GM21619 (cell line): ENCODE results near the gene MBD3L5.
"Not testable (repeated sequence)": the region's sequence is repeated elsewhere in the genome, so short reads cannot be mapped to it uniquely, and the experiment has no call there.

Experiments
- ATAC-seq: cut with Tn5 transposase; IDR thresholded peaks from one replicate; pipeline ENCODE4 v1.9.1; 2021; ENCODE audit not compliant: unreplicated experiment

The MBD3L5 gene

GRCh38 chr19:7051421-7051820, 21.0 kb downstream of the MBD3L5 start:
- not testable (repeated sequence) for ATAC-seq

GRCh38 chr19:7052896-7053295, 22.5 kb downstream of the MBD3L5 start:
- ATAC-seq = not testable (repeated sequence)

DNA sequence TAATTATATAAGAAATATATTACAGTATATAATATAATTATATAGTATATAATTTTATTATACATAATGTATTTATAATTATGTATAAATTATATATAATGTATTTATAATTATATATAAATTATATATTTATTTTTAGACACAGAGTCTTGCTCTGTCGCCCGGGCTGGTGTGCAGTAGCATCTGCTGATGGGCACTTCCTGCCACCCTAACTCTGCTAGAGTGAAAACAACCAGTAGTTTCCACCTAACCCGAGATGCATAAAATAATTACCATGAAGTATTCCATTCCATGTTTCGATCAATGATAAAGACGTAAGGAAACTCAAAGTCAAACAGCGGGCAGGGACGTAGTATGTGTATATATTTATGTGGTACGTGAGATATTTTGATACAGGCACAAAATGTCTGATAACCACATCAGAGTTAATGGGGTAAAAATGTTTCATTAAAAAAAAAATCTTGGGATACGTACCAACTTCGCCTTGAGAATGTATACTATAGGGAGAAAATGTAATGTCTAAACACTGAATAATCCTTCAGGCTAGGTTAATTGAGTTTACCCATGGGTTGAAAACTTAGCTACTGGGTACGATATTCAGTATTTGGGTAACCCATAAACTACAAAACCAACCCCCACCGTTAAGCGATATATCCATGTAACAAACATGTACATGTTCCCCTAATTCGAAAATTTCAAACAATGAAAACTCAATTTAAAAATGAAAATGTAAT, 24.4 kb downstream of the MBD3L5 start:
- ATAC-seq = not testable (repeated sequence)

GRCh38 chr19:7055679-7056078, 25.3 kb downstream of the MBD3L5 start:
- not testable (repeated sequence) for ATAC-seq

- not testable (repeated sequence) for ATAC-seq
These were observed 26.0 kb downstream of the MBD3L5 start for GRCh38 chr19:7056371-7056770.

- not testable (repeated sequence) for ATAC-seq
These were observed 28.2 kb downstream of the MBD3L5 start, which contains the start of gene MBD3L3 for GRCh38 chr19:7058576-7058975. Gene MBD3L3, minus strand, starts transcription at chr19:7058676. Its CDS starts 71 bp downstream, at chr19:7058605.

DNA sequence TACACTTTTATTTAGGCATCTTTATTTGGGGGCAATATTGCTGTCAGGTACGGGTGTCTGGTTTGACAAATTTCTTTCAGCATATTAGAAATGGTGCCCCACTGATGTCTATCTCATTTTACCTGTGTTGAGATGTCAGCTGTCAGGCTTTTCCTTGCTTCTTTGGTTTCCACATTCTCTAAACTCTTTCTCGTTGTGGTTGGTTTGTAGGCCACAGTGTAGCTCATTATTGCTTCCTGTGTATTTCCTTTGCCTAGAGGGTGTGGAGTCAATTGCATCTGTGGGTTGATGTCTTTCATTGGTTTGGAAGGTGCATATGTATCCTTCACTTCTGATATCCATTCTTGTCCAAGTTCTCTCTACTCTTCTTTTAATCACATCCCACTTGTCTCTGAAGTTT, 29.6 kb downstream of the MBD3L5 start:
- ATAC-seq = not testable (repeated sequence)

GRCh38 chr19:7063339-7063738, 33.0 kb downstream of the MBD3L5 start:
- no peak for ATAC-seq

- ATAC-seq = no peak
These were observed 33.5 kb downstream of the MBD3L5 start for GRCh38 chr19:7063764-7064418.

DNA sequence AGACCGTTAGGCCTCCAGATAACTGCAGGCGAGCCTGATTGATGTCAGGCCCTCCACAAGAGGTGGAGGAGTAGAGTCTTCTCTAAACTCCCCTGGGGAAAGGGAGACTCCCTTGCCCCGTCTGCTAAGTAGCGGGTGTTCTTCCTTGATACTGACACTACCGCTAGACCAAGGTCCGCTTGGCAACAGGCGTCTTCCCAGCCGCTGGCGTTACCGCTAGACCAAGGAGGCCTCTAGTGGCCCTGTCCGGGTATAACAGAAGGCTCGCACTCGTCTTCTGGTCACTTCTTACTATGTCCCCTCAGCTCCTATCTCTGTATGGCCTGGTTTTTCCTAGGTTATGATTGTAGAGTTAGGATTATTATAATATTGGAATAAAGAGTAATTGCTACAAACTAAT, 36.7 kb downstream of the MBD3L5 start:
- ATAC-seq = not testable (repeated sequence)

GRCh38 chr19:7067716-7068115, 37.3 kb downstream of the MBD3L5 start:
- no peak for ATAC-seq

- no peak for ATAC-seq
These were observed 38.2 kb downstream of the MBD3L5 start for GRCh38 chr19:7068599-7068998.

- peak; percentile 85 for ATAC-seq
These were observed 38.9 kb downstream of the MBD3L5 start, which contains the start of gene ZNF557 for GRCh38 chr19:7069042-7069903. Gene ZNF557, plus strand, starts transcription at chr19:7069703. Its CDS starts 5,372 bp downstream, at chr19:7075075.

- ATAC-seq = no peak
These were observed 39.5 kb downstream of the MBD3L5 start for GRCh38 chr19:7069904-7070226.

GRCh38 chr19:7072541-7072940, 42.2 kb downstream of the MBD3L5 start:
- ATAC-seq = no peak

DNA sequence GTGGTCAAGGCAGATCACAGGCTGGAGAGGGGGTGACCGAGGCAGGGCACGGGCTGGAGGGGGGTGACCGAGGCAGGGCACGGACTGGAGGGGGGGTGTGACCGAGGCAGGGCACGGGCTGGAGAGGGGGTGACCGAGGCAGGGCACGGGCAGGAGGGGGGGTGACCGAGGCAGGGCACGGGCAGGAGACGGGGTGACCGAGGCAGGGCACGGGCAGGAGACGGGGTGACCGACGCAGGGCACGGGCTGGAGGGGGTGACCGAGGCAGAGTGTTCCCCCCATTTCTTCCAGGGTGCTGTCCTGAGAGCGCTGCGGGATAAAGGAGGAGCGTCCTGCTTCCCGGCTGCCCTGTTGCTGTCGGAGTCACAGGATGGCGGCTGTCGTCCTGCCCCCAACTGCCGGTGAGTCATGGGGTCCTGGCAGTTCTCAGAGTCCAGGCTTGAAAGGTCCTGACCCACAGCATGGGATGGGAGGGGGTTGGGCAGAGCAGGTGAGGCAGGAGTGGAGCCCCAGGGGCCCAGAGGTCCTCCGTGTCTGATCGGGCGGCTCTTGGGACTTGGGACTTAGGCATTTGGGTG, 44.4 kb downstream of the MBD3L5 start:
- ATAC-seq = no peak

DNA sequence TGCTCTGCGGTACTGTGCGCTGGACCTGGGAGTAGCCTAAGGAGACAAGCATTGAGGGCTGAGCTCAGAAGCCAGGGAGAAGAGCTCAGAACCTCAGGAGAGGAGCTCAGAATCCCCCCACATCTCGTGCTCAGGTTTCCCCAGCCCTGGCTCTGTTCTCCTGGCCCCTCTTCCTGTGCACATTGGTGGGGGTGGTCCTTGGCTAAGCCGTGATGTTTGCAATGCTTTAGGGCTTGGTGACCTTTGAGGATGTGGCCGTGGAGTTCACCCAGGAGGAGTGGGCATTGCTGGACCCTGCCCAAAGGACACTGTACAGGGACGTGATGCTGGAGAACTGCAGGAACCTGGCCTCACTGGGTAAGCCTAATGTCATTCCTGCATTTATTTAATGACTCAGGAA, 45.8 kb downstream of the MBD3L5 start:
- no peak for ATAC-seq

DNA sequence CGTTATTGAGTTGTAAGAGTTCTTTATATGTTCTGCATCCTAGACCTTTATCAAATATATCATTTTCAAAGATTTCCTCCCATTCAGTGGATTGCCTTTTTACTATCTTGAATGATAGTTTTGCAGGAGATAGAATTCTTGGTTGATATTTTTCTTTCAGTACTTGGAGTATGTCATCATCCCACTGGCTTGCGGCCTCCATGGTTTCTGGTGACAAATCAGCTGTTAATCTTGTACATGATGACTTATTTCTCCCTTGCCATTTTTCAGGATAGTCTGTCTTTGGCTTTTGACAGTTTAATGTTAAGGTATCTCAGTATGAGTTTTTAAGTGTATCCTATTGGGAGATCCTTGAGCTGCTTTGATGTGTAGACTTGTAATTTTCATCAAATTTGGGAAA, 47.6 kb downstream of the MBD3L5 start:
- no peak for ATAC-seq
